Testis (tissue), 2 donors: Measurements from ENCODE around the gene EBF4.

Source experiments
- CTCF ChIP-seq, 3 experiments: fragments of 450-650 bp in 2 of 3; fragments of 200-600 bp in 1 of 3; sonication (generic) in 1 of 3; IDR thresholded peaks; one replicate each; pipeline ENCODE4 v1.5.1; 2016 to 2019; ENCODE audit warnings: antibody characterized with exemption in 3 of 3, mild to moderate bottlenecking in 2 of 3, moderate library complexity in 1 of 3
- POLR2A ChIP-seq: fragments of 450-650 bp; IDR thresholded peaks from one replicate; pipeline ENCODE4 v1.6.1; 2017; ENCODE audit warnings: antibody characterized with exemption, mild to moderate bottlenecking, moderate library complexity

- no peak for TF ChIP-seq CTCF (IDR thresholded peaks at IDR 0.05)
- no peak for TF ChIP-seq POLR2A
Measured at GRCh38 chr20:2745060-2745910, 52.7 kb downstream of the EBF4 start.
